Neural cell (in vitro differentiated cells): ENCODE measurements around the gene HAPLN2. TPM values are rescaled to one million over a fixed set of nuclear protein-coding genes. Genes with fewer than 3 reads are reported as not detected.

Experiments used
- H2AFZ ChIP-seq: fragments of 200-600, 300-800 bp; sonication (generic), shearing (Covaris generic); 2 replicates; pipeline ENCODE4 v1.6.0; 2014; ENCODE audit warnings: low read depth, mild to moderate bottlenecking, antibody characterized with exemption, low read length, moderate library complexity
- H3F3A ChIP-seq: fragments of 200-600 bp; shearing (Covaris generic); 2 replicates; pipeline ENCODE4 v1.6.1; 2016; ENCODE audit warnings: mild to moderate bottlenecking, moderate library complexity, mixed read lengths, antibody characterized with exemption, low read length; ENCODE audit not compliant: insufficient read depth, poor library complexity, severe bottlenecking
- H3K27ac ChIP-seq: fragments of 200-600, 300-800 bp; sonication (generic), shearing (Covaris generic); 2 replicates; pipeline ENCODE4 v1.5.1; 2014; ENCODE audit warnings: mild to moderate bottlenecking, low read length, moderate library complexity
- H3K27me3 ChIP-seq: fragments of 300-800, 200-600 bp; sonication (generic), shearing (Covaris generic); 2 replicates; pipeline ENCODE4 v1.6.0; 2014; ENCODE audit warnings: mild to moderate bottlenecking, low read depth, low read length, moderate library complexity; ENCODE audit not compliant: insufficient read depth
- H3K36me3 ChIP-seq: fragments of 300-800, 200-600 bp; sonication (generic), shearing (Covaris generic); 2 replicates; pipeline ENCODE4 v1.5.1; 2014; ENCODE audit warnings: mild to moderate bottlenecking, antibody characterized with exemption, low read length, moderate library complexity; ENCODE audit not compliant: insufficient read depth
- H3K4me2 ChIP-seq: fragments of 300-800, 200-600 bp; sonication (generic), shearing (Covaris generic); 2 replicates; pipeline ENCODE4 v1.6.0; 2014; ENCODE audit warnings: mild to moderate bottlenecking, low read length
- H3K4me3 ChIP-seq: fragments of 300-800, 200-600 bp; sonication (generic), shearing (Covaris generic); 2 replicates; pipeline ENCODE4 v1.5.1; 2014; ENCODE audit warnings: mild to moderate bottlenecking, low read length, moderate library complexity
- H3K79me2 ChIP-seq: fragments of 200-600 bp; shearing (Covaris generic); replicated peaks from 2 replicates; pipeline ENCODE4 v1.6.0; 2014; ENCODE audit warnings: mild to moderate bottlenecking, low read length, moderate library complexity; ENCODE audit not compliant: insufficient read depth
- H3K9ac ChIP-seq: fragments of 300-800, 200-600 bp; sonication (generic), shearing (Covaris generic); 2 replicates; pipeline ENCODE4 v1.6.1; 2016; ENCODE audit warnings: mild to moderate bottlenecking, low read length, mixed read lengths
- H3K9me2 ChIP-seq: fragments of 200-600 bp; shearing (Covaris generic); 2 replicates; pipeline ENCODE4 v1.6.1; 2016; ENCODE audit warnings: mild to moderate bottlenecking, low read length, mixed read lengths; ENCODE audit not compliant: insufficient read depth
- H3K9me3 ChIP-seq: fragments of 200-600, 300-800 bp; sonication (generic), shearing (Covaris generic); 2 replicates; pipeline ENCODE4 v1.6.1; 2016; ENCODE audit warnings: mild to moderate bottlenecking, mixed run types, low read length, moderate library complexity, mixed read lengths
- H4K20me1 ChIP-seq: fragments of 200-600 bp; shearing (Covaris generic); 2 replicates; pipeline ENCODE4 v1.6.1; 2016; ENCODE audit warnings: mild to moderate bottlenecking, mixed run types; ENCODE audit not compliant: insufficient read depth
- EP300 ChIP-seq: fragments of 450-650 bp; conservative IDR thresholded peaks from 2 replicates; pipeline ENCODE4 v1.6.1; 2014; ENCODE audit warnings: antibody characterized with exemption, mild to moderate bottlenecking, moderate library complexity; ENCODE audit not compliant: poor library complexity, severe bottlenecking
- EZH2 ChIP-seq: fragments of 200-600, 300-800 bp; shearing (Covaris generic), sonication (generic); IDR thresholded peaks from 2 replicates; pipeline ENCODE4 v1.6.1; 2014; ENCODE audit warnings: antibody characterized with exemption, low read length, borderline replicate concordance, mild to moderate bottlenecking; ENCODE audit not compliant: insufficient read depth, poor library complexity, severe bottlenecking
- MXI1 ChIP-seq: fragments of 450-650 bp; conservative IDR thresholded peaks from 2 replicates; pipeline ENCODE4 v1.6.1; 2014; ENCODE audit warnings: antibody characterized with exemption, mild to moderate bottlenecking; ENCODE audit not compliant: poor library complexity, severe bottlenecking
- POLR2AphosphoS5 ChIP-seq: IDR thresholded peaks from 2 replicates; pipeline ENCODE4 v1.6.1; 2012
- RAD21 ChIP-seq: fragments of 450-650 bp; conservative IDR thresholded peaks from 2 replicates; pipeline ENCODE4 v1.6.1; 2014; ENCODE audit warnings: antibody characterized with exemption, mild to moderate bottlenecking, moderate library complexity
- REST ChIP-seq: IDR thresholded peaks from 2 replicates; pipeline ENCODE4 v1.6.1; 2012; ENCODE audit warnings: borderline replicate concordance
- SMC3 ChIP-seq: fragments of 450-650 bp; conservative IDR thresholded peaks from 2 replicates; pipeline ENCODE4 v1.6.1; 2014; ENCODE audit warnings: antibody characterized with exemption, mild to moderate bottlenecking, moderate library complexity; ENCODE audit not compliant: poor library complexity
- TAF1 ChIP-seq: IDR thresholded peaks from 2 replicates; pipeline ENCODE4 v1.6.1; 2012; ENCODE audit warnings: low read depth
- polyA plus RNA-seq: library from polyadenylated mRNA; depleted of rRNA; stranded (reverse); fragments of >200 nt; gene quantifications from 2 replicates; pipeline ENCODE4 v1.2.3, GENCODE V29; 2014
- TF ChIP-seq, protein P1 (sequence below): fragments of 450-650 bp; IDR thresholded peaks from 2 replicates; pipeline ENCODE4 v1.5.1; 2014; ENCODE audit warnings: antibody characterized with exemption, mild to moderate bottlenecking, moderate library complexity; ENCODE audit not compliant: poor library complexity, severe bottlenecking

HAPLN2 gene
- polyA plus RNA-seq, 1 donor from 2014 or later, result 22.9 TPM

DNA sequence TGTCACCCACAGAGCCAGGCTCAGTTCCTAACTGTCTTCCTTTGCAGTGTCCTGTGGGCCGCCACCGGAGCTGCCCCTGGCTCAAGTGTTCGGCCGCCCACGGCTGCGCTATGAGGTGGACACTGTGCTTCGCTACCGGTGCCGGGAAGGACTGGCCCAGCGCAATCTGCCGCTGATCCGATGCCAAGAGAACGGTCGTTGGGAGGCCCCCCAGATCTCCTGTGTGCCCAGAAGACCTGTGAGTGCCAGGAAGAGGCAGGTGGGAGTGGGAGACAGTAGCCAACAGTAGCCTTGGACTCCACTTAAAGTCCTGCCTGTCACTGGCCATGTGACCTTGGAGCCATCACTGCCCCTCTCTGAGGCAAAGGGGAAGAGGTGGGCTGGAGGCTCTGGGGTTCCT, 39.3 kb downstream of the HAPLN2 start:
- no peaks in the 10 kb centered on the region for H4K20me1 ChIP-seq
- no peak overlapping the region for H3K4me3 ChIP-seq
- no peak overlapping the region for H3K4me2 ChIP-seq
- H3K9me3 ChIP-seq, result no peaks in the 10 kb centered on the region
- no peaks in the 10 kb centered on the region for H3K79me2 ChIP-seq
- peaks cover 35% of the 10 kb centered on the region for H3K27me3 ChIP-seq
- no peaks in the 10 kb centered on the region for H3F3A ChIP-seq
- H3K9me2 ChIP-seq, result no peaks in the 10 kb centered on the region
- no peak overlapping the region for H3K27ac ChIP-seq
- no peak overlapping the region for H3K9ac ChIP-seq
- H2AFZ ChIP-seq, result no peak overlapping the region
- TF ChIP-seq TAF1 (no peak), REST (no peak), EZH2 (no peak), EP300 (no peak), RAD21 (no peak), SMC3 (no peak), MXI1 (no peak), POLR2AphosphoS5 (no peak)
- TF ChIP-seq, protein P1, sequence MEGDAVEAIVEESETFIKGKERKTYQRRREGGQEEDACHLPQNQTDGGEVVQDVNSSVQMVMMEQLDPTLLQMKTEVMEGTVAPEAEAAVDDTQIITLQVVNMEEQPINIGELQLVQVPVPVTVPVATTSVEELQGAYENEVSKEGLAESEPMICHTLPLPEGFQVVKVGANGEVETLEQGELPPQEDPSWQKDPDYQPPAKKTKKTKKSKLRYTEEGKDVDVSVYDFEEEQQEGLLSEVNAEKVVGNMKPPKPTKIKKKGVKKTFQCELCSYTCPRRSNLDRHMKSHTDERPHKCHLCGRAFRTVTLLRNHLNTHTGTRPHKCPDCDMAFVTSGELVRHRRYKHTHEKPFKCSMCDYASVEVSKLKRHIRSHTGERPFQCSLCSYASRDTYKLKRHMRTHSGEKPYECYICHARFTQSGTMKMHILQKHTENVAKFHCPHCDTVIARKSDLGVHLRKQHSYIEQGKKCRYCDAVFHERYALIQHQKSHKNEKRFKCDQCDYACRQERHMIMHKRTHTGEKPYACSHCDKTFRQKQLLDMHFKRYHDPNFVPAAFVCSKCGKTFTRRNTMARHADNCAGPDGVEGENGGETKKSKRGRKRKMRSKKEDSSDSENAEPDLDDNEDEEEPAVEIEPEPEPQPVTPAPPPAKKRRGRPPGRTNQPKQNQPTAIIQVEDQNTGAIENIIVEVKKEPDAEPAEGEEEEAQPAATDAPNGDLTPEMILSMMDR, result no peak
- no peaks in the 10 kb centered on the region for H3K36me3 ChIP-seq

- Histone ChIP-seq H3K27ac (no peak overlapping the region), H3K79me2 (no peaks in the 10 kb centered on the region), H3K4me2 (no peak overlapping the region), H4K20me1 (no peaks in the 10 kb centered on the region), H3F3A (no peaks in the 10 kb centered on the region), H3K4me3 (no peak overlapping the region), H2AFZ (no peak overlapping the region), H3K9me3 (no peaks in the 10 kb centered on the region), H3K27me3 (peaks cover 33% of the 10 kb centered on the region), H3K9ac (no peak overlapping the region), H3K9me2 (no peaks in the 10 kb centered on the region), H3K36me3 (no peaks in the 10 kb centered on the region)
- TF ChIP-seq, protein P1, result no peak
- TF ChIP-seq SMC3, result no peak
- TF ChIP-seq REST, result no peak
- no peak for TF ChIP-seq TAF1
- TF ChIP-seq EZH2, result no peak
- TF ChIP-seq EP300, result no peak
- TF ChIP-seq MXI1, result no peak
- no peak for TF ChIP-seq RAD21
- TF ChIP-seq POLR2AphosphoS5, result no peak
These were observed 39.8 kb downstream of the HAPLN2 start for GRCh38 chr1:156658945-156659574.
